ENCODE measurements around the gene REST. TPM values are rescaled to one million over a fixed set of nuclear protein-coding genes. Genes with fewer than 3 reads are reported as not detected.

REST gene
- total and polyA plus RNA-seq, 9 of the 15 experiments (the other 6 are each of a cell fraction or from before 2014, with no cell fraction given), result 2.9 to 24.0 (median 19.2) TPM

GRCh38 chr4:56908206-56909085, 746 bp downstream of the REST start (continued):
- TF ChIP-seq MITF (IDR thresholded peaks at IDR 0.05) (no peak), ZNF75A (CRISPR knock-in tag; IDR thresholded peaks at IDR 0.05) (no peak), TFAM (CRISPR knock-in tag; conservative IDR thresholded peaks at IDR 0.05) (no peak), SFPQ (IDR thresholded peaks at IDR 0.05; ENCODE audit: low read depth, low read length) (no peak), MNT (conservative IDR thresholded peaks at IDR 0.05) (peak; percentile 23 to 68; a peak in 3 of 4 replicates), ZEB2 (IDR thresholded peaks at IDR 0.05) (no peak), EZH2 (IDR thresholded peaks at IDR 0.05; ENCODE audit: borderline replicate concordance, low read depth, low read length) (no peak), ZBTB26 (CRISPR knock-in tag; IDR thresholded peaks at IDR 0.05) (no peak), ASH1L (IDR thresholded peaks at IDR 0.05; ENCODE audit: borderline replicate concordance, low read depth, partially characterized antibody) (no peak), ZNF398 (CRISPR knock-in tag; IDR thresholded peaks at IDR 0.05) (no peak), ZNF717 (CRISPR knock-in tag; IDR thresholded peaks at IDR 0.05) (no peak), E2F5 (CRISPR knock-in tag; IDR thresholded peaks at IDR 0.05) (no peak), ZNF324 (CRISPR knock-in tag; IDR thresholded peaks at IDR 0.05) (no peak), SMAD1 (IDR thresholded peaks at IDR 0.05; ENCODE audit: low read depth, low read length, partially characterized antibody) (no peak), ZKSCAN8 (CRISPR knock-in tag; IDR thresholded peaks at IDR 0.05) (no peak), CBX2 (IDR thresholded peaks at IDR 0.05; ENCODE audit: insufficient read depth, low read length, poor library complexity, severe bottlenecking) (no peak)

Data from K562 (cell line).